Measurements from ENCODE around the gene TDRD12.

- TF ChIP-seq, protein P1, sequence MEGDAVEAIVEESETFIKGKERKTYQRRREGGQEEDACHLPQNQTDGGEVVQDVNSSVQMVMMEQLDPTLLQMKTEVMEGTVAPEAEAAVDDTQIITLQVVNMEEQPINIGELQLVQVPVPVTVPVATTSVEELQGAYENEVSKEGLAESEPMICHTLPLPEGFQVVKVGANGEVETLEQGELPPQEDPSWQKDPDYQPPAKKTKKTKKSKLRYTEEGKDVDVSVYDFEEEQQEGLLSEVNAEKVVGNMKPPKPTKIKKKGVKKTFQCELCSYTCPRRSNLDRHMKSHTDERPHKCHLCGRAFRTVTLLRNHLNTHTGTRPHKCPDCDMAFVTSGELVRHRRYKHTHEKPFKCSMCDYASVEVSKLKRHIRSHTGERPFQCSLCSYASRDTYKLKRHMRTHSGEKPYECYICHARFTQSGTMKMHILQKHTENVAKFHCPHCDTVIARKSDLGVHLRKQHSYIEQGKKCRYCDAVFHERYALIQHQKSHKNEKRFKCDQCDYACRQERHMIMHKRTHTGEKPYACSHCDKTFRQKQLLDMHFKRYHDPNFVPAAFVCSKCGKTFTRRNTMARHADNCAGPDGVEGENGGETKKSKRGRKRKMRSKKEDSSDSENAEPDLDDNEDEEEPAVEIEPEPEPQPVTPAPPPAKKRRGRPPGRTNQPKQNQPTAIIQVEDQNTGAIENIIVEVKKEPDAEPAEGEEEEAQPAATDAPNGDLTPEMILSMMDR (conservative IDR thresholded peaks at IDR 0.05; ENCODE audit: low read depth, low read length): no peak
- no peak for TF ChIP-seq EZH2 (IDR thresholded peaks at IDR 0.05; ENCODE audit: borderline replicate concordance, low read depth, low read length, poor library complexity, severe bottlenecking)
Measured at GRCh38 chr19:32828643-32829344, 109.2 kb downstream of the TDRD12 start.

All from A673 (cell line).